HepG2 (cell line): ENCODE results near the gene SLIT3. TPM values are rescaled to one million over a fixed set of nuclear protein-coding genes. Genes with fewer than 3 reads are reported as not detected.

ENCODE experiments used
- ATAC-seq: fragments of 200-7000 bp; cut with Tn5 transposase; 3 replicates; pipeline ENCODE4 v1.9.1; 2020; ENCODE audit warnings: mild to moderate bottlenecking, moderate library complexity
- BruUV-seq: library from RNA; stranded (reverse); fragments of 400-500 nt; replicated peaks from 2 replicates; lab custom pipeline; 2021; lab: Mats Ljungman, UMichigan
- CTCF ChIA-PET: fragments of 300-600 bp; formaldehyde crosslinking; extraction: SDS; loops from one replicate; lab custom pipeline; 2021; ENCODE audit warnings: low total read pairs, inconsistent platforms, low intra/inter-chr PET ratio; lab: Yijun Ruan, JAX
- POLR2A ChIA-PET: fragments of 350-600 bp; sonication (Branson Sonifier 250); formaldehyde crosslinking; loops from one replicate; lab custom pipeline; 2020; ENCODE audit warnings: antibody characterized with exemption, inconsistent platforms; lab: Yijun Ruan, JAX
- DNase-seq: peaks from one replicate; pipeline ENCODE4 v3.0.0-alpha.2; 2015; ENCODE audit warnings: low spot score
- FAIRE-seq: peaks from 3 replicates; lab custom pipeline; 2011; peaks lifted over from hg19 to GRCh38; lab: Jason Lieb, UNC
- H2AFZ ChIP-seq: one replicate; pipeline ENCODE4 v1.6.1; 2011; ENCODE audit warnings: low read length, inconsistent platforms
- H3K27ac ChIP-seq: fragments of 300-600 bp; 3 replicates; pipeline ENCODE4 v1.8.0; 2011; ENCODE audit warnings: mixed run types, mild to moderate bottlenecking, mixed read lengths, low read length, inconsistent platforms; ENCODE audit not compliant: insufficient read depth; ENCODE audit errors: extremely low read length
- H3K27me3 ChIP-seq, 2 experiments: fragments of 200-600 bp in 1 of 2; 2 replicates in 1 of 2; 3 replicates in 1 of 2; pipeline versions ENCODE4 v1.6.0 to v1.8.0; 2011; ENCODE audit warnings: low read length in 2 of 2, mild to moderate bottlenecking in 2 of 2, moderate library complexity in 2 of 2, inconsistent platforms in 1 of 2; ENCODE audit not compliant: insufficient read depth in 2 of 2, control insufficient read depth in 1 of 2
- H3K36me3 ChIP-seq, 2 experiments: fragments of 200-600 bp in 1 of 2; replicated peaks in 1 of 2; 2 replicates in 1 of 2; 3 replicates in 1 of 2; pipeline versions ENCODE4 v1.5.1 to v1.8.0; 2011; ENCODE audit warnings: low read length in 2 of 2, inconsistent platforms in 1 of 2; ENCODE audit not compliant: insufficient read depth in 2 of 2, control insufficient read depth in 1 of 2
- H3K4me1 ChIP-seq: 2 replicates; pipeline ENCODE4 v1.5.1; 2012; ENCODE audit warnings: low read length, inconsistent platforms; ENCODE audit not compliant: insufficient read depth
- H3K4me2 ChIP-seq: 2 replicates; pipeline ENCODE4 v1.6.0; 2011; ENCODE audit warnings: low read depth, low read length, inconsistent platforms
- H3K4me3 ChIP-seq, 3 experiments: fragments of 200-600 bp in 1 of 3; sonication (generic), shearing (Covaris generic) in 1 of 3; replicated peaks in 1 of 3; 2 replicates each; pipeline ENCODE4 v1.5.1; 2011 to 2016; ENCODE audit warnings: low read length in 3 of 3, inconsistent platforms in 2 of 3, low read depth in 2 of 3, mild to moderate bottlenecking in 2 of 3, control low read depth in 1 of 3, mixed read lengths in 1 of 3; ENCODE audit not compliant: insufficient read depth in 1 of 3
- H3K79me2 ChIP-seq: one replicate; pipeline ENCODE4 v1.6.1; 2011; ENCODE audit warnings: low read length, inconsistent platforms; ENCODE audit not compliant: insufficient read depth
- H3K9ac ChIP-seq: 2 replicates; pipeline ENCODE4 v1.6.0; 2011; ENCODE audit warnings: mild to moderate bottlenecking, low read depth, low read length, inconsistent platforms; ENCODE audit not compliant: insufficient read depth
- H3K9me3 ChIP-seq: 2 replicates; pipeline ENCODE4 v1.5.1; 2012; ENCODE audit warnings: mild to moderate bottlenecking, low read length
- H4K20me1 ChIP-seq: 2 replicates; pipeline ENCODE4 v1.6.0; 2011; ENCODE audit warnings: inconsistent platforms, mild to moderate bottlenecking, low read length, moderate library complexity; ENCODE audit not compliant: insufficient read depth
- HMGXB4 ChIP-seq, 2 experiments: sonication (generic) in 1 of 2; formaldehyde crosslinking in 1 of 2; IDR thresholded peaks; 2 replicates each; pipeline versions ENCODE4 v1.4.0 to v1.6.1; 2018 to 2020; ENCODE audit warnings: missing genetic modification reagents in 2 of 2, borderline replicate concordance in 1 of 2, low read depth in 1 of 2, mild to moderate bottlenecking in 1 of 2, missing biosample characterization in 1 of 2
- KAT8 ChIP-seq: IDR thresholded peaks from 2 replicates; pipeline ENCODE4 v1.6.1; 2016; ENCODE audit warnings: missing genetic modification reagents, missing compliant biosample characterization
- NCOA1 ChIP-seq: sonication (generic); formaldehyde crosslinking; IDR thresholded peaks from 2 replicates; pipeline ENCODE4 v1.9.0; 2021; ENCODE audit warnings: missing genetic modification reagents
- NCOR1 ChIP-seq: fragments of 200-600 bp; sonication (generic); IDR thresholded peaks from 2 replicates; pipeline ENCODE4 v1.7.0; 2017; ENCODE audit warnings: antibody characterized with exemption, low read length, borderline replicate concordance
- NR2F6 ChIP-seq, 2 experiments: IDR thresholded peaks; 2 replicates each; pipeline ENCODE4 v1.6.1; 2016; ENCODE audit warnings: antibody characterized with exemption in 1 of 2, mild to moderate bottlenecking in 1 of 2
- PAWR ChIP-seq: sonication (generic); formaldehyde crosslinking; IDR thresholded peaks from 2 replicates; pipeline ENCODE4 v1.4.0; 2020; ENCODE audit warnings: missing genetic modification reagents, mild to moderate bottlenecking, borderline replicate concordance
- PRPF4 ChIP-seq: fragments of 200-400 bp; formaldehyde crosslinking; IDR thresholded peaks from 2 replicates; pipeline ENCODE4 v1.6.1; 2016; ENCODE audit warnings: low read length, low read depth; ENCODE audit not compliant: poor library complexity, severe bottlenecking
- ZNF136 ChIP-seq: sonication (generic); formaldehyde crosslinking; IDR thresholded peaks from 2 replicates; pipeline ENCODE4 v1.8.1; 2022; ENCODE audit warnings: low read depth, mild to moderate bottlenecking, moderate library complexity, missing genetic modification reagents
- ZNF644 ChIP-seq: IDR thresholded peaks from 2 replicates; pipeline ENCODE4 v1.6.1; 2016; ENCODE audit warnings: low read depth
- ZNF704 ChIP-seq: sonication (generic); formaldehyde crosslinking; IDR thresholded peaks from 2 replicates; pipeline ENCODE4 v1.8.1; 2023; ENCODE audit warnings: mild to moderate bottlenecking, inconsistent platforms, moderate library complexity, missing genetic modification reagents, borderline replicate concordance
- WGBS: methylation state at CpG from one replicate; pipeline ENCODE4 v1.1.6; 2017; ENCODE audit warnings: low lambda C conversion rate; 5-methylcytosine and 5-hydroxymethylcytosine counted together
- in situ Hi-C: cut with HindIII; loops from 2 replicates; pipeline ENCODE4 v1.10.0; 2017; ENCODE audit warnings: low pct_unique_long_range_greater_than_20kb; ENCODE audit not compliant: extremely low pct_ligation_motif_present
- intact Hi-C: fragments of 100-400 bp; cut with micrococcal nuclease; formaldehyde crosslinking; loops from one replicate; pipeline ENCODE4 v1.10.0; 2022; ENCODE audit not compliant: unreplicated experiment
- polyA plus RNA-seq, 8 experiments: library from polyadenylated mRNA; depleted of rRNA in 3 of 8; stranded (reverse) in 7 of 8; unstranded in 1 of 8; fragments of >200 nt; fragmentation: Illumina TruSeq in 4 of 8; extraction: Trizol in 4 of 8; gene quantifications; 2 replicates each; pipeline versions ENCODE4 v1.2.1 to v1.2.3, GENCODE V29; 2011 to 2016; ENCODE audit warnings: low read depth in 4 of 8, missing spikeins in 1 of 8, mixed read lengths in 1 of 8; ENCODE audit not compliant: insufficient read depth in 1 of 8
- total RNA-seq, 5 experiments: library from RNA; depleted of rRNA; stranded (reverse); fragments of >200 nt; fragmentation: Illumina TruSeq; extraction: Trizol; gene quantifications; 2 replicates each; pipeline ENCODE4 v1.2.3, GENCODE V29; 2016; ENCODE audit warnings: low read depth in 1 of 5

Gene SLIT3
- total and polyA plus RNA-seq, 2 of the 13 experiments (the other 11 are each of a cell fraction or from before 2014, with no cell fraction given), result not detected

- H3K9ac ChIP-seq, result no peak overlapping the region
- no peaks in the 10 kb centered on the region for H4K20me1 ChIP-seq
- ChIA-PET POLR2A (no interaction called here), CTCF (no interaction called here)
- FAIRE-seq (no peak), DNase-seq (no peak), ATAC-seq (no peak)
- in situ Hi-C loops, result no loop called here
- TF ChIP-seq ZNF136 (CRISPR knock-in tag) (no peak), NCOR1 (no peak), HMGXB4 (CRISPR knock-in tag; IDR thresholded peaks at IDR 0.05; ENCODE audit: borderline replicate concordance in 1 of 2, low read depth in 1 of 2) (no peak), NR2F6 (IDR thresholded peaks at IDR 0.05) (no peak), NR2F6 (CRISPR knock-in tag; IDR thresholded peaks at IDR 0.05) (no peak), NCOA1 (CRISPR knock-in tag) (no peak), ZNF704 (no peak), KAT8 (no peak), PRPF4 (no peak), PAWR (CRISPR knock-in tag) (no peak), ZNF644 (no peak)
- no peaks in the 10 kb centered on the region for H3K36me3 ChIP-seq
- H2AFZ ChIP-seq, result no peak overlapping the region
- 71% methylated on average over 13 of the region's 17 CpGs for WGBS
- no peaks in the 10 kb centered on the region for H3K27me3 ChIP-seq
- H3K4me2 ChIP-seq, result no peak overlapping the region
- intact Hi-C loops, result no loop called here
- H3K4me1 ChIP-seq, result no peaks in the 10 kb centered on the region
- no TSS peak for BruUV-seq
- H3K27ac ChIP-seq, result no peak overlapping the region
- no peak overlapping the region for H3K4me3 ChIP-seq
- no peaks in the 10 kb centered on the region for H3K9me3 ChIP-seq
- no peaks in the 10 kb centered on the region for H3K79me2 ChIP-seq
Measured at GRCh38 chr5:168666356-168666755, 634.6 kb downstream of the SLIT3 start.
